ENCODE results near the gene CECR2.

Gene CECR2

DNA sequence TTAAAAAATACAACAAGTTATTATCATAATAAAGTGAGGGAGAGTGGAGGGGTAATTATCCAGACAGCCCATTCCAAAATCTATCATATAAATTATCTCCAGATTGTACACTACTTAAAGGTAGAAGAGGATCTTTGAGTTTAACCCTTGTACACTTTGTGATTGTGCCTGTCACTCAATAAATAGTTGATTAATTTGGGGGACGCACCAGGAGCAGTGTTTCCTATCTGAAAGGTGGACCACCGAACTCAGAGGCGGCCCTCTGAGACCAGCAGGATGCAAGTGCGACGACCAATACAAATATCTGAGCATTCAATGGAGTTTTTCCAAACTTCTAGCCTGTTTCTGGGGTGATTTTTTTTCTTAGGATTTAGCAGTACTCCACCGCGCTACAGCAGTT is 1.1 kb upstream of the CECR2 start:
- Histone ChIP-seq H3K27me3 (ENCODE audit: insufficient read depth, low read length) (no peaks in the 10 kb centered on the region), H3K9me3 (ENCODE audit: insufficient read depth, low read depth, low read length) (no peaks in the 10 kb centered on the region), H3K27ac (ENCODE audit: low read depth, low read length) (peak overlapping the region; percentile 99), H3K4me1 (ENCODE audit: insufficient read depth, low read length) (peaks cover 33% of the 10 kb centered on the region), H3K36me3 (ENCODE audit: insufficient read depth, low read length) (no peaks in the 10 kb centered on the region), H3K9ac (ENCODE audit: low read depth, low read length) (peak overlapping the region; percentile 90), H3K4me3 (ENCODE audit: low read length) (peak overlapping the region; percentile 81)
- 0% methylated on average over 7 of the region's 7 CpGs for whole genome bisulfite sequencing

DNA sequence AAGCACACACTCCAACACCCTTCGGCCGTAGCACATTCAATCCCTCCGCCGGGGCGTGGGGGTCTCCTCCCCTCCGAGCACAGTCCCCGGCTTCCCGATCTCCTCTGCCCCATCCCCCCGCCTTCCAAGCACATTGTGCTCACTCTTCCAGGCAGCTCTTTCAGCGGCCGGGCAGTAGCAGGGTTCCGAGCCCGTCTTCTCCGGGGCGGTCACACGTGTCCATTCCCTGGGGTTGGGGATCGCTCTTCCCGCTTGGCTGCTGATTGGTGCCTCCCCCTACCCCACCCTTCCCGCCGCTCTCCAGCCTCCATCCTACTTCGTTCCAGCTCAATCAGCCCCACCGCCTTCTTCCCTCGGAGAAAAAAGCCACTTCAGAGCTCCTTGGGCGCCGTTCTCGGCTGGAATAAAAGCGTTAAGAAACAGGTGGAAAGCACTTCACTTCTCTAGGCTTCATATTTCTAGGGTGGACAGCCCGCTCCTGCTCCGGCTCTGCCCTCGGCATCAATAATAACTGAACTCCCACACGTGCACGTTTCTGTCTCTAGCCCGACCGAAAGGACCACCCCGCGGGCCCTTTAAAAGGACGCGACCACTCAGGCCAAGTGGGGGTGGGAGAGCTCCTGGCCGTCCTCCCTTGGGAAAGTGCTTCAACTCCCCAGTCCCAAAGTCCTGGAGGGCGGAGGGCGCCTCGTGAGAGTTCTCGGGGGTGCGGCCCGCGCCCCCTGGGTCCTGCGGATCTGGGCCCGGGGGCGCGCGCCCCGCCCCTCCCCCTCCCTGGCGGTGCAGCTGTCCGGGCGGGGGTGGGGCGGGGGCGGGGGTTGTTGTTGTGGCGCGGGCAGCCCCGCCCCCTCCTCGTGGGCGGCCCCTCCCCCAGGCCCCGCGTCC is 464 bp upstream of the CECR2 start:
- Histone ChIP-seq H3K27ac (ENCODE audit: low read depth, low read length) (peak overlapping the region; percentile 99), H3K4me3 (ENCODE audit: low read length) (peak overlapping the region; percentile 89), H3K36me3 (ENCODE audit: insufficient read depth, low read length) (no peaks in the 10 kb centered on the region), H3K27me3 (ENCODE audit: insufficient read depth, low read length) (no peaks in the 10 kb centered on the region), H3K9me3 (ENCODE audit: insufficient read depth, low read depth, low read length) (no peaks in the 10 kb centered on the region), H3K4me1 (ENCODE audit: insufficient read depth, low read length) (peaks cover 39% of the 10 kb centered on the region), H3K9ac (ENCODE audit: low read depth, low read length) (peak overlapping the region; percentile 90)
- WGBS, result under 1% methylated on average over 51 of the region's 64 CpGs

DNA sequence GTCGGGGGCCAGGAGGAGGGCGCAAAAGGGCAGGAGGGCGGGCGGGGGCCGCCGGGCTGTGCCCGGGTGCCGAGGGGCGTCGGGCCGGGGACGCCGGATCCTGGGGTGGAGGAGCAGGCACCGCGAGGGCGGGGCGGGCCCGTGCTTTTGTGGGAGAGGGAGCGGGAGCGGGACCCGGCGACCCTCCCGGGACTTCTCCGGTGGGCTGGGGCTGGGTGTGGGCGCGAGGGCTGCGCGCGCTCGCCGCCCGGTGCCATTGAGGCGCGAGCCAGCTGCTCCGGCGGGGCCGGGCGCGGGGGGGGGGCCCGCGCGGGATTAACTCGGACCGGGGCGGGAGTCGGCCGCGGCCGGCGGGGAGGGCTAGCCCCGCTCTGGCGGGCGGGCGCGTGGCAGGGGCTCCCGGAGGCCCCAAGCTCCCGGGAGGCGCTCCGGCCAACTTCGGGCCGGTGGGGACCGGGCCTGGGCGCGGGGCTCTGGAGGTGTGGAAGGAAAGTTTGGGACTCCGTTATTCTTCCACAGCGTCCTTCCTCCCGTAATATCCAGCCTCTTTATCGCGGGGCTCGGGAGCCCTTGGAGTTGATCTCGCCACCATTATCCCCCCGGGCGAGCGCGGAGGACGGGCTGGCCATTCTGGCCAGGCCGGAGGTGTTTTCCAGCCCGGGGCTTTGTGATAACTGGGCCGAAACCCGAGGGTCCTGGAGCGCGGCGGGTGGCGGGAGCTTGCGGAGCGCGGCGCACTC is 936 bp downstream of the CECR2 start:
- WGBS, result under 1% methylated on average over 87 of the region's 88 CpGs
- peak overlapping the region; percentile 93 for H3K9ac ChIP-seq (ENCODE audit: low read depth, low read length)
- peaks cover 3% of the 10 kb centered on the region; the same call in 1 of the 2 replicates for H3K36me3 ChIP-seq (ENCODE audit: insufficient read depth, low read length)
- peak overlapping the region; percentile 88 for H3K27ac ChIP-seq (ENCODE audit: low read depth, low read length)
- peak overlapping the region; percentile 89 for H3K4me3 ChIP-seq (ENCODE audit: low read length)
- H3K27me3 ChIP-seq (ENCODE audit: insufficient read depth, low read length), result no peaks in the 10 kb centered on the region
- no peaks in the 10 kb centered on the region for H3K9me3 ChIP-seq (ENCODE audit: insufficient read depth, low read depth, low read length)
- peaks cover 50% of the 10 kb centered on the region for H3K4me1 ChIP-seq (ENCODE audit: insufficient read depth, low read length)

DNA sequence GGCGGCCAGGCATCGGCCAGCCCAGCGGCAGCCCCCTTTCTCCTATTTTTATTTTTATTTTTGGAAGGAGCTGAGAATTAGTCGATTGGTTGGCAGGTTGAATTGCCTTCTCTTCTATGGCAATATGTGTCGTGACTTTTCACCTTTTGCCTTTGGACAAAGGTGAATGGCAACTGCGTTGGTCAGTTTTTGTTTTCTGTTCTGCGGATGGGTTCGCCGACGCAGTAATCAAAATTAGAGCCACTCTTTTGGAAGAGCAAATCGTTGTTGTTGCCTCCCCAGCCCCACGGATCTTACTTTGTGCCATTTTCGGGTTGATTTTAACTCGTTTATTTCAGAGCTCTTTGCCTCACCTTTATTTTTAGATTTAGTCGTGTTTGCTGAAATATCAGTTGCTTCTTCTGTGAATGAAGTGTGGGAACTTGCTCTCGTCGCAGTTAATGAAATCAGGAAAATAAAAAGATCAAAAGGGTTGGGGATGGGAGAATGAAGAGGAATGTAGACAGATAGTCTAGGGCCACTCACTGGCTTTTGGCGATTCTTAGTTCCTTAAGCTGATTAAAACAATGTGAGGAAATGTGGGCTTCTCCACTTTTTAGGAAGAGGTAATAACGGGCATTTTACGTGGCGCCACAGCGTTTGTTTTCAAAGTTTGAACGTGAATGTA is 1.6 kb downstream of the CECR2 start:
- Histone ChIP-seq H3K9ac (ENCODE audit: low read depth, low read length) (peak overlapping the region; percentile 93), H3K4me1 (ENCODE audit: insufficient read depth, low read length) (peaks cover 52% of the 10 kb centered on the region), H3K36me3 (ENCODE audit: insufficient read depth, low read length) (peaks cover 3% of the 10 kb centered on the region; the same call in 1 of the 2 replicates), H3K27me3 (ENCODE audit: insufficient read depth, low read length) (no peaks in the 10 kb centered on the region), H3K27ac (ENCODE audit: low read depth, low read length) (peak overlapping the region; percentile 88), H3K9me3 (ENCODE audit: insufficient read depth, low read depth, low read length) (no peaks in the 10 kb centered on the region), H3K4me3 (ENCODE audit: low read length) (peak overlapping the region; percentile 89)
- WGBS, result under 1% methylated on average over 20 of the region's 23 CpGs

DNA sequence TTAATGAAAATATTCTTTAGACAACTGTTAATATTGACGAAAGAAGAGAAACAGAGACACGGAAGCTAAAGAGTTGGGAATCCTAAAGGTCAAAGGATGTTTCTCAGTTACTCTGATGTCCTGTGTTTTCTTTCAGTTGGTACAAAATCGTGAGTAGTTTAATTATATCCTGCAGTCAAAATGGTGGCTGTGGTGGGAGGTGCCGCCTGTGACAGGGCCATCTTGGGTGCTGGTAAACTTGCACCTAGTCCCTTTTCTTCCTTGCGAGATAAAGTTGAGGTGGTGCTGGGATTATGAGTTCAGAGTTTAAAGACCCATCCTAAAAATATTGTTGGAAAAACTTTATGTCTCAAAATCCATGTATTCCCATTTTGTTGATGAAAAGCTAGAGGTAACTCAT is 2.2 kb downstream of the CECR2 start:
- Histone ChIP-seq H3K27me3 (ENCODE audit: insufficient read depth, low read length) (no peaks in the 10 kb centered on the region), H3K9me3 (ENCODE audit: insufficient read depth, low read depth, low read length) (no peaks in the 10 kb centered on the region), H3K9ac (ENCODE audit: low read depth, low read length) (peak overlapping the region; percentile 93), H3K4me3 (ENCODE audit: low read length) (peak overlapping the region; percentile 89), H3K4me1 (ENCODE audit: insufficient read depth, low read length) (peaks cover 52% of the 10 kb centered on the region), H3K27ac (ENCODE audit: low read depth, low read length) (peak overlapping the region; percentile 88; the same call in 1 of the 2 replicates), H3K36me3 (ENCODE audit: insufficient read depth, low read length) (peaks cover 3% of the 10 kb centered on the region; the same call in 1 of the 2 replicates)
- 1% methylated on average over 4 of the region's 5 CpGs for WGBS

DNA sequence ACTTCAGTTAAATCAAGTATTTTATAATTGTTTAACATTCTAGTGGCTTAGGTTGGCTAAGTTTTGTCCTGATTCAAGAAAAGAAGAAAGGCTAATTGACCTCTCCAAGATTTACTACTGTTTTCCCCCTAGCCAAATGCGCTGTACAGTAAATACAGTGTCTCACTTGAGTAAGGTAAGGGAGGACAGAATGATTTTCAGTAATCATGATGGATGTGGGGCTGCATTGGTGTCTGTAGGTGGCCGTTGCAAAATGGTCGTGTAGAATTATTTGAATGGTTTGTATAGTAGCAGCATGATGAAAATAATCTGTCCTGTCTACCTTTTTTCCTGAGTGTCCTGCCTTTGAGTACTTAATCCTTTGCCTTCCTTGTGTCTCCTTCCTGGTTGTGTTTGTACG is 4.6 kb downstream of the CECR2 start:
- 77% methylated on average over 3 of the region's 4 CpGs for WGBS
- no peaks in the 10 kb centered on the region for H3K27me3 ChIP-seq (ENCODE audit: insufficient read depth, low read length)

DNA sequence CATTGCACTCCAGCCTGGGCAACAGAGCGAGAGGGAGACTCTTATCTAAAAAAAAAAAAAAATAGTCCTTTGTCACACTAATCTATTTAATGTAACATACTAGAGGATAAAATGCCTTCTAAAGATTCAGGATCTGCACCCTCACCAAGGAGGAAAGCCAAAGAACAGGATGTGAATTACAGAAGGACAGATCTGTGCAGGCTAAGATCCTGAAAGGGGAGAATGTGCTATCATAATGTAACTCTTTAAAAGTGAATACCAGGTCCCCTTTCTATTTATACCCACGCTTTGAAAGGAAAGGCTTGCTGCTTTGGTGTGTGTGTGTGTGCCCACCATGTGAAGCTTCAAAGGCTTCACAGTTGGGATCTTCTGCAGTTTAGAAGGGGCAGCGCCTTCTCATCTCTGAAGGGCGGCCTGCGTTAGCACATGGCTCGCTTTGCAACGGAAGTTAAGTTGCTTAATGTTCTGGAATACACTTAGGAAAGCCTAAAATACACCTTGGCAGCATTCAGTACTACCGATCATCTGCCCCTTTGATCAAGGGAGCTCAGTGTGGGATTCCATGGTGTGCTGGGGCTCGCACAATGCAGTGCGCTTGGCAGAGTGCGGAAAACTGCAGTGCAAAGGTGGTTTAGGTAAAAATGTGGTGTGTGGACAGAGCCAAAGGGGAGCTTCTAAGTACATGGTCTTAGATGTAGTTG is 6.8 kb downstream of the CECR2 start:
- Histone ChIP-seq H3K9ac (ENCODE audit: low read depth, low read length) (no peak overlapping the region), H3K9me3 (ENCODE audit: insufficient read depth, low read depth, low read length) (no peaks in the 10 kb centered on the region), H3K36me3 (ENCODE audit: insufficient read depth, low read length) (peaks cover 3% of the 10 kb centered on the region; the same call in 1 of the 2 replicates), H3K27me3 (ENCODE audit: insufficient read depth, low read length) (no peaks in the 10 kb centered on the region), H3K27ac (ENCODE audit: low read depth, low read length) (peak overlapping the region; percentile 20; the same call in 1 of the 2 replicates), H3K4me1 (ENCODE audit: insufficient read depth, low read length) (peaks cover 71% of the 10 kb centered on the region), H3K4me3 (ENCODE audit: low read length) (no peak overlapping the region)
- WGBS, result 73% methylated on average over 10 of the region's 11 CpGs

More for the DNA sequence above, 4.6 kb downstream of the CECR2 start:
- H3K36me3 ChIP-seq (ENCODE audit: insufficient read depth, low read length), result peaks cover 3% of the 10 kb centered on the region; the same call in 1 of the 2 replicates
- peaks cover 50% of the 10 kb centered on the region for H3K4me1 ChIP-seq (ENCODE audit: insufficient read depth, low read length)
- H3K4me3 ChIP-seq (ENCODE audit: low read length), result no peak overlapping the region; the same call in 1 of the 2 replicates
- no peak overlapping the region for H3K27ac ChIP-seq (ENCODE audit: low read depth, low read length)
- no peak overlapping the region for H3K9ac ChIP-seq (ENCODE audit: low read depth, low read length)
- no peaks in the 10 kb centered on the region for H3K9me3 ChIP-seq (ENCODE audit: insufficient read depth, low read depth, low read length)

DNA sequence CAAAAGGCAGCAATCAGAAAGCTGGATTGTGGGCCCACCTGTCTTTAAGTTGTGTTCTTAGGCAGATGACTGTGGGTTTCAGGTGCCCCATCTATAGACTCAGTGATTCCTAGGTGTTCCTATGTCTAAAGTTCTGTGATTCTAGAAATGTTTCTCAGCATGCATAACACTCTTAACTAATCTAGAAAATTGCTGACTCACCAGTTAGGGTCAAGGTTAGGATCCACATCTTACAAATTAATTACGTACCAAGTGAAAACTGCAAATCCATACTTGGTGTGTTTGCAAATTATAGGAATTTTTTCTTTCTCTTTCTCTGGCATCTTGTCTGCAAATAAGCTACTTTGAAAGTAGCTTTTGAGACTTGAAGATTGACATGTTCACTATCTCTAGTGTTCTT is 7.7 kb downstream of the CECR2 start:
- peak overlapping the region; percentile 16; the same call in 1 of the 2 replicates for H3K27ac ChIP-seq (ENCODE audit: low read depth, low read length)
- no CpG with 5 or more reads among the region's 1 CpG for WGBS
- H3K9me3 ChIP-seq (ENCODE audit: insufficient read depth, low read depth, low read length), result no peaks in the 10 kb centered on the region
- peaks cover 73% of the 10 kb centered on the region for H3K4me1 ChIP-seq (ENCODE audit: insufficient read depth, low read length)
- H3K4me3 ChIP-seq (ENCODE audit: low read length), result no peak overlapping the region
- H3K9ac ChIP-seq (ENCODE audit: low read depth, low read length), result no peak overlapping the region
- H3K36me3 ChIP-seq (ENCODE audit: insufficient read depth, low read length), result peaks cover 3% of the 10 kb centered on the region; the same call in 1 of the 2 replicates
- no peaks in the 10 kb centered on the region for H3K27me3 ChIP-seq (ENCODE audit: insufficient read depth, low read length)

DNA sequence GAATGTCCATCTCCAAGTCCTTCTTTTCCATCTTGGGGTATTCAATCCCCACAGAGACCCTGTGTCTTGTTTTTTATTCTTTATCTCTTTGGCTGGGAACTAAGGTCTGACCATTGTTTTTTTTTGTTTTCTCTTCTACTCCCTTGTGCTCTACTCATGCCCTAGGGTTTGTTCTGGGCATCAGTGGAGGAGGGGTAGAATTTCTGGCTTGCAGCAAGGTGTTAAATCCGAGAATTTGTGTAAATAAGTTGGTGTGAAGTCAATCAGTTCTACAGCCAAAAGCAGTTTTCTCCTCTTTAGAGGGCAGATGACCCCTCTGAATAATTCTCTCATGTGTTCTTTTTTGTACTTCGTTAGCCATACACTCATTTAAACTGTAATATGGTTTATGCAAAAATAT is 10.7 kb downstream of the CECR2 start:
- no peaks in the 10 kb centered on the region for H3K27me3 ChIP-seq (ENCODE audit: insufficient read depth, low read length)
- peak overlapping the region; percentile 32; the same call in 1 of the 2 replicates for H3K4me3 ChIP-seq (ENCODE audit: low read length)
- no peaks in the 10 kb centered on the region for H3K9me3 ChIP-seq (ENCODE audit: insufficient read depth, low read depth, low read length)
- H3K36me3 ChIP-seq (ENCODE audit: insufficient read depth, low read length), result peaks cover 8% of the 10 kb centered on the region
- peaks cover 52% of the 10 kb centered on the region for H3K4me1 ChIP-seq (ENCODE audit: insufficient read depth, low read length)
- peak overlapping the region; percentile 48 for H3K9ac ChIP-seq (ENCODE audit: low read depth, low read length)
- 12% methylated on average over 1 of the region's 2 CpGs for WGBS
- peak overlapping the region; percentile 94 for H3K27ac ChIP-seq (ENCODE audit: low read depth, low read length)

DNA sequence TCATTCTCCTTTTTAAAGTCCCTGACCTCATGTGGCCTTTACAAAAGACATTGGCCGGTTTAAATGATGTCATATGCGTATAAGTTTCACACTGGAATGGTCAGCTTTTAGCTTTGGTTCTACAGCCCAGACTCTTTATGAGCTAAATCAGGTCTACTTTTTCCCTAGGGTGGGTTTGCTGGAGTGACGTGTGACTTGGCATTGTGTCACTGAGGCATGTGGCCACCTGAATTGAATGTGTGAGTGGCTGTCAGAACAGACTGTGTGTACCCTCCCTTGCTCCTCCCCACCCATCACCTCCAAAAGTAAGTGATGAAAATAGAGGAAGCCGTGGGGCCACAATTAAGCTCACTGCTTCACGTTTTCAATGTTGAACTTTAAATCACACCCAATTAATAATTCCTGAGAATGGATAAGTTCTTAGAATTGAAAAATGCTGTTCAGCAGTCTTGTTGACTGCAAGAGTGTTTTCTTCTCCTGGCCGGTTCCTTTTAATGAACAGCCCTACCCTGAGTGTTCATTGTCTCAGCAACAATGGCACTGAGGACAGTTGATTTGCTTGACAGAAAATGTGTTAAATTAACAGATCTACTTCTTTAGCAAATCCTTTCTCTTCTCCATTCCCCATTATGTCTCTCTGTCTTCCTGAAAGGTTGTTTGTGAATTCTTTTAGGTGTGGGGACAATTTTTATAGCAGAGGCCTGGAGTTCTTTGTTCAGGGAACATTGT is 11.3 kb downstream of the CECR2 start:
- Histone ChIP-seq H3K9me3 (ENCODE audit: insufficient read depth, low read depth, low read length) (no peaks in the 10 kb centered on the region), H3K4me3 (ENCODE audit: low read length) (peak overlapping the region; percentile 32), H3K36me3 (ENCODE audit: insufficient read depth, low read length) (peaks cover 8% of the 10 kb centered on the region), H3K27me3 (ENCODE audit: insufficient read depth, low read length) (no peaks in the 10 kb centered on the region), H3K27ac (ENCODE audit: low read depth, low read length) (peak overlapping the region; percentile 94; the same call in 1 of the 2 replicates), H3K9ac (ENCODE audit: low read depth, low read length) (peak overlapping the region; percentile 48; the same call in 1 of the 2 replicates), H3K4me1 (ENCODE audit: insufficient read depth, low read length) (peaks cover 58% of the 10 kb centered on the region)
- WGBS, result 16% methylated on average over 3 of the region's 6 CpGs
